GM21825 (cell line): ENCODE measurements around the gene HEXB.

Experiments
- ATAC-seq: cut with Tn5 transposase; IDR thresholded peaks from one replicate; pipeline ENCODE4 v1.9.1; 2021; ENCODE audit warnings: mild to moderate bottlenecking, moderate library complexity; ENCODE audit not compliant: unreplicated experiment

The HEXB gene

DNA sequence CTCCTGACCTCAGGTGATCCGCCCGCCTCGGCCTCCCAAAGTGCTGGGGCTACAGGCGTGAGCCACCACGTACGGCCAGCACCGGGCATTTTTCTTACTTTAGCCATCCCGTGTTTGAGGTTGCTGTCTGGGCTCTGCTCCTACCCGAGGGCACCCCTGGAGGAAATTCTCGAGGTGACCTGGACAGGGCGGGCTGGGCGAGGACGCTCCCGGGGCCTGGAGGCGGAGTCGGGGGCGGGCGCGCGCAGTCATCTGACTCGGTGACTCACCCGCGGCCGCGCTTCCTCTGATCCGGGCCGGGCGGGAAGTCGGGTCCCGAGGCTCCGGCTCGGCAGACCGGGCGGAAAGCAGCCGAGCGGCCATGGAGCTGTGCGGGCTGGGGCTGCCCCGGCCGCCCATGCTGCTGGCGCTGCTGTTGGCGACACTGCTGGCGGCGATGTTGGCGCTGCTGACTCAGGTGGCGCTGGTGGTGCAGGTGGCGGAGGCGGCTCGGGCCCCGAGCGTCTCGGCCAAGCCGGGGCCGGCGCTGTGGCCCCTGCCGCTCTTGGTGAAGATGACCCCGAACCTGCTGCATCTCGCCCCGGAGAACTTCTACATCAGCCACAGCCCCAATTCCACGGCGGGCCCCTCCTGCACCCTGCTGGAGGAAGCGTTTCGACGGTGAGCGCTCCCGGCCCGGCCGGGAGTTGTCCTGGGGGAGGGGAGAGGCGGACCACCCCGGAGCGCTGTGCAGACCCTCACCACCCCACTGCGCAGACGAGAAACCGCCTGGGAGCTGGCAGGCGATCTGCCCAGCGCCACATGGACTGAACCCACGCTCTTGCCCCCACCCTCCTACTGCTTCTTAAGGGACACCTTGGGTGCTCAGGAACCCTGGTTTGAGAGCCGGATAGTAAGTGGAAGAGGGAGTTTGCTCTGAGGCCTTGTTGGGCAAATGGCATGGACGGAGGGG lies at the start of gene HEXB:
HEXB (plus strand) TSS at position 334 of the 952 bp plus-strand sequence; CDS start at position 362, 28 bp downstream.
- peak; percentile 78 for ATAC-seq

DNA sequence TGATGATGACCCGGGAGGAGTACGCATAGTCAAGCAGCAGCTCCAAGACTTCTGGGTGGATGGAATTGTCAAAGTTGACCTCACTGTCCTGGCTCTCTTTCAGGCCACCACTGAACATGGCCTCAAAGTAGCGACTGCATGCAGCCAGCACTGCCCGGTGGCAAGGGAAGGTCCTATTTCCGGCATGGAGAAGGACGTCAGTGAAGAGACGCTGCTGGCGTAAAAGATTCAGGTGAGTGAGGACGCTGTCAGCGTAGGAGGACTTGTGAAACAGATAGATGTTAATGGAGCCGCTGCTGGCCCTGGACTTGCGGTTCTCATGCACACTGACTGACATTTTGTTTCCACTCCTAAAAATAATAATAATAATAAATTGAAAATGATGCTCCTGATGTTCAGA lies 48.9 kb upstream of the HEXB start:
- no peak for ATAC-seq

DNA sequence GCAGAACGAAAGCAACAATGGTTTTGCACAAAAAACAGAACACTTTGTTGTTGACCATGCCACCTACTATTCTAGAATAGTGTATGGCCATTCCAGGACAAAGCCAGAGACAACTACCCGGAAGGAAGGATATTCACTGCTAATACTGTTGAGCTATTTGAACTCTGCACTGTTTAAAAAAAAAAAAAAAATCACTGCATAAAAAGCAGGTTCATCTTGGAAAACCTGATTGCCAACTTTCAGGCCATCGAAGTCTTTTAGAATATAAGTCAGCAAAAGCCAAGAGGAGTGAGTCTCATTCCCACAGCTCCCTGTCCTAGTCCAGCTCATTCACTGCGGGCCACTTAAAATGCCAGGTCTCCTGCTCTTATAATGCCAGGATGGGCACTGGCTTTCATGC lies 48.5 kb upstream of the HEXB start:
- no peak for ATAC-seq

DNA sequence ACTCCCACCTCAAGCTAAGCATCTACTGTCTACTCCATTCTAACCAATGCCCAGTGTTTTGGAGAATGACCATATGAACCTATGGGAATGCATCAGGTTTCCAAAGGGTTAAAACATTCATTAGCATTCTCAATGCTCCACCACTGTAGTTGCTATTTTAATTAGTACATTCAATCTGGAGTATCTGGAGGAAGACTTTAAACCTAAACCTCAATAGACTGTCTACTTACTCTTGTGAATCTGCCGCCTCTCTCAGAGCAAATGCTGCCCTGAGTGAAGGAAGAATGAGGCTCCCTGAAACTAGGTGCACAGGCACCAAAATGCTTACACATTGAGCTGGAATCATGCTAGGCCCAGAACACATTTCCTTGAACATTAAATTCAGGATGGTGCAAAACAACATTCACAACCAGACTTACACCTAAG lies 46.5 kb upstream of the HEXB start:
- ATAC-seq = no peak

DNA sequence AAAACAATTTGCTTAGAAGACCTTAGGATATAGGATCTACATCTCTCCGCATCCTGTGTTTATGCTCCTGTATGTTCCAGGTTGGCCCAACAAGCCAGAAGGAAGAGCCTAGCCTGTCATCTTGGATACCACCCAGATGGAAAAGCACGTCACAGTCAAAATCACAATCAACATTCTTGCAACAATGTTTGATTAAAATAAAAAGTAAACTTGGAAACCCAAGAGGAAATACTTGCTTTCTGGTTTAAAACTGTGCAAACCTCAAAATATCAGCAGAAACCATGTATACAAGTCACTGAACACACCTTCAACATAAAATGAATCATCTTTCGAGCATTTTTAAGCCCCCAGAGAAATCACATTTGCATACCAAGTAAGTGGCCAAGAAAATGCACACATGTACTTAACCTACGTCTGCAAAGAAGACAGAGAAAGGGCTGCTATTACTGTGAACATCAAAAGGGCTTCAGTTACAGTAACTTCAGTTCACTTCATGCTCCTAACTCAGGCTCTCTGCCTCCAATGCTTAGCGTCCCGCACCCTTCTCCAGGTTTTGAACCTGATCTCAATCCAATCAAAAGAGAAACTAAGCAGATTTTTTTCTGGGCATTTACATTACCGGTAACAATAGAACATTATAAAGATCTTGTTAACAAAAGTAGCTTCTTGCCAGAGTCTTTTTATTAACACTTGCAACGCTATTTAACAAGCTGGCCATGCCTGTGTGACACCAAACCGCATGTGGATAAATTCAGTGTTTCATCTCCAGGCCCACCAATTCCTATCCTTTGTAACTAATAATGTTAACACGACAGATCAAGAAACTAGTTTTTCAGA lies 45.8 kb upstream of the HEXB start:
- peak; percentile 32 for ATAC-seq

DNA sequence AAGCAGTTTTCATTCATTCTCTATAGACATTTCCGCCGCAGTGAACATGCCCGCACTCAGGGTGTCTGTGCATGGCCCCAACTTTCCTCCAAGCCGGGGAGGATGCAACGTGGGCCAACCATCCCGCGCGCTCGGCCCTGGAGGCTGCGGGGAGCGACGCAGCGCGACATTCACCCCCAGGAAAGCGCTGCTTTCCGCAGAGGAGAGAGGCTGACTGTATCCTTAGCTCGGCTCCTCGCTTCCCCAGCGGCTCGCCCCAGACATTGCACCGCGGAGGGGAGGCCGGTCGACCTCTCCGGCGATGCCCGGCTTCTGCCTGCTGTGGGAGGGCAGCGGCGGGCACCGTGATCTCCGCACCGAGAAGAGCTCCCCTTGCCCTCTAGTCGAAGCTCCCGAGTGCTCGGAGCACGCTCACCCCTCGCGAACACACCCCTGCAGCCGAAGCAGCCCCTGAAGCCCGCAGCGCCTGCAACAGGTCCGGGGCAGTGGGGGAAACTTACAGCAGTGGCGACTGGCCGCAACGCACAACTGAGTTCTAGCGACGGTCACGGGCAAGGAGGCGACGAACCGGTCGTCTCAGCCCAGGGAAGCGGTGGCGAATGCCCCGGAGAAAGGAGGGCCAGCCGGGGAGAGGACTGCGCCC lies 45.1 kb upstream of the HEXB start:
- ATAC-seq = peak; percentile 13

DNA sequence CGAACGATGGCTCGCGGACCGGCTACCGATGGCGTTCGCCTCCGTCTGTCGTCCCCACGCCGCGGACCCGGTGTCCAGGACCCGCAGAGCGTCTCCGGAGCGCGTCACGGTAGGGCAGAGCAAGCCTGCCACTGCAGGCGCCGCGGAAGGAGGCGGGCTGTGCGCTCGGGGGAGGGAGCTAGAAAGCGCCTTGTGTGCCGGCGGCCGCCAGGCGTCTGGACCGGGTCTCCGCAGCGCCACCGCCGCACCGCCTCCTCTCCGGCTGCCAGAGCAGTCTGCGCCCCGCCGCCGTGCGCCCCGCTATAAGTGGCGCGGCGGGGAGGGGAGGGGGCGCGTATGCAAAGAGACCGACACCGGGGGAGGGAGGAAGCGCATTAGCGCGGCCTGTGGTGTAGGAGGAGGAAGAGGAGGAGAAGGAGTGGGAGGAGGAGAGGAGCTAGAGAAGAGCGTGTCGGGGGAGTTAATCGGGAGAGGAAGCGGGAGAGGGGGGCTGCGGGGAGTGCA lies 44.5 kb upstream of the HEXB start, which contains the start of gene ENC1:
ENC1 (minus strand) TSS at position 279 of the 504 bp plus-strand sequence. CDS start 4,243 bp downstream, outside the sequence.
- ATAC-seq = peak; percentile 65

DNA sequence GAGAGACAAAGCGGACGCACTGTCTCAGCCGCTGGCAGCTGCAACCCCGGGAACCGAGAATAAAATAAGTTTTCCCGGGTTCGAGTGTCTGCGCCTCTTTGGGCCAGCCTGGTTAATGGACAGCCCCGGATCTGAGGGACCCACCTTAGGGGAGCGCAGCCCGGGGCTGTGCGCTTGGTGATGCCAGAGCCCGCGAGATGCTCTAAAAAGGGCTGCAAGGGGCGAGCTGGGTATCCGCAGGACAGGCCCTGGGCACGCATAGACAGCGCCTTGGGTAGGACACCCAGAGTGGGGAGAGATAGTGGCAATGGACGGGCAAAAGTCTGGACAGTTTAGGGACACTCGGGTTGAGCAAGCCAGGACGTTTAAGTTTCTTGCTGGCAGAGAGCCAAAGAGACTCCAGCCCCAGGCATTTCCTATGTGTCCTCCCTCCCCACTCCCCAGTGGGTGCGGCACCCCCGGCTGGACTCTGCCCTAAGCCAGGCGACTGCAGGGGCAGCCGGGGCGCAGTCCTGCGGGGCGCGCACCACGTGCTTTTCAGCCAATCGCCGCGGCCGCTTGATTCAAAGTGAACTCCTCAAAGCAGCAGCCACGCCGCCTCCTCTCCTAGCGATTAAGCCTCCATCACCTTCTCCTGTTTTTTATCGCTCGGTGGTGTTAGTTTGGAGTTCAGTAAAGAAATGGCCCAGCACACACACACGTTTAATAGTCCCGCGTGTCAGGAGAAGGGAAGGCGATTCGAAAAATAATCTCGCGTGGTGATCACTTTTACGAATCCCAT lies 43.9 kb upstream of the HEXB start:
- ATAC-seq = peak; percentile 15

DNA sequence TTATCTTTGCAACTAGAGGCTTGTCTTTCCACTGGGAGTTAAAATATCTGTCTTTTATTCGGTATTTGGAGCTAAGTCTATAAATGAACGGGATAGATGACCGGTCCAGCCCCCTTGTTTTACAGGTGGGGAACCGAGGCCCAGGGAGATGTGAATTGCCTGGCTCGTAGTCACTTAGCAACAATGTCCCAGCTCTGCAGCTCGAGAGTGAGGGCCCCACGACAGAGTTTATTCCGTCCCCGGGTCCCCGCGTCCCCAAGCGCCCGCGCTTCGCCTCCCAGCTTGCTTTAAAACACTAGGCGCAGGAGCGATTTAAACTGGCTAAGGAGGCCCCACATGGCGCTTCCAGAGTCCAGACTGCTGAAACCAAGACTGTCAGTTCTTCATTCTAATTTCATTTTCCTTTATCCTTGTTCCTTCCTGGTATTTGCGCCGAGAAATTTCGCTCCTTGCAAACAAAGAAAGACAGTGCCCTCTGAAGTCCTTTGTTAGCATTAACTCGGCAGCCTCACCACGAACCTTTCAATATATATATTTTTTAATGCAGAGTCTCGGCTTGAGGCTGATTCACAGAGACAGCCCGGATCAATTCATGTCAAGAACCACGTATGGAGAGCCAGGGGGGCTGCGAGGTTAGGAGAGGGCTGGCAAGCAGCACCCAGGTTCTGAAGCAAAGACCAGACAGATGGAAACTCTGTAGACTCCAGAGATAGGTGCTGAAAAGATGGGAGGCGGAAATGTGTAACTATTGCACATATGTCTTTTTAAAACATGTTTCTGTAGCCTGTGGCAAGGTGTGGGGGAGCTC lies 43.1 kb upstream of the HEXB start:
- no peak for ATAC-seq

DNA sequence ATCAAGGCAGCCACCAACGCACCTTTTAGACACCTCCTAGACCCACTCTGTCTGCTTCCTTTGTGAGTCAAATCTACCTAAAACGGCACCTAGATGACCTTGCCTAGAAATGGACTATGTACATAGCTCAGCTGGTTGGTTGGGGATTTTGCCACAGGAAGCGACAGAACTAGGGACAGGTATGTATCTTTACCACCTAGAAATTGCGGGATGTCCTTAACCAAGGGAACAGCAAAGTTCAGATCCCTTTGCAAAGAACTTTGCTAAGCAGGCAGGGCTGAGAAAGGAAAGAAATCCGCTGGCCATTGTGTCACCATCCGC lies 42.5 kb upstream of the HEXB start:
- ATAC-seq = no peak

DNA sequence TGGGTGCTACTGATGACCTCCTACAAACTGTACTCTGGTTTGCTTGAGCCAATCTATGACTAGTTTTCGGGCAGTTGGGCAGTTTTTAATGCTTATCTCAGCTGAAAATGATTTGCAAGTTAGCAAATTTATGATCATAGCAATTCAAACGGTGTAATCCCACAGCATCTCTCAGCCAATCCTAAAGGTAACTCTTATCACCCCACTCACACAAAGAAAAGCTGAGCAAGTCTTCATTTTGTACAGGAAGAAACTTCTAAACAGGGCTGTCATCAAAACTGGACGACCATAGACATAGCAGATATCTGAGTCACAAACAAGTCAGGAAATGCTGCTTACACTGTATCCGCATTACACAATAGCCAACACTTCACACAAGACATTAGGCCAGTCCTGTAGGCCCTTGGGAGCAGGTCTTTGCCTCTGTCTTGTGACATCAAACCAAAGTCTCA lies 41.9 kb upstream of the HEXB start:
- ATAC-seq = no peak

DNA sequence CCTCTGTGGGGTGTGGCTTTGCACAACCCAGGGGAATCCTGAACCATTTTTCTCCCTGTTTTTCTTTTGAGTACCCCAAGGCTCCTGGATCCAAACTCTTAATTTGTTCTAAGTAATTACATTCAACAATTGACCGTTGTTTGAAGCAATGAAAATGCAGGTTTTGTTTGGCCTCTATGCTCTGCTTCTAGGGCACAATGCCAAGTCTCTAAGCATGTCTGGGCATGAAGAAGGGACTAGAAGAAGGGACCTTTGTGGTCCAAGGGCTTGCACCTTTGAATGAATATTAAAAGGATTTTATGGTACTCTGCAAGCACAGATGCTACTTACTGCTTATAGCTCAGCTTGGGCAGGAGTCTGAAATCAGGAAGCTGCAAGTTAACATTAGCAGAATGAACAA lies 37.9 kb upstream of the HEXB start:
- ATAC-seq = no peak

DNA sequence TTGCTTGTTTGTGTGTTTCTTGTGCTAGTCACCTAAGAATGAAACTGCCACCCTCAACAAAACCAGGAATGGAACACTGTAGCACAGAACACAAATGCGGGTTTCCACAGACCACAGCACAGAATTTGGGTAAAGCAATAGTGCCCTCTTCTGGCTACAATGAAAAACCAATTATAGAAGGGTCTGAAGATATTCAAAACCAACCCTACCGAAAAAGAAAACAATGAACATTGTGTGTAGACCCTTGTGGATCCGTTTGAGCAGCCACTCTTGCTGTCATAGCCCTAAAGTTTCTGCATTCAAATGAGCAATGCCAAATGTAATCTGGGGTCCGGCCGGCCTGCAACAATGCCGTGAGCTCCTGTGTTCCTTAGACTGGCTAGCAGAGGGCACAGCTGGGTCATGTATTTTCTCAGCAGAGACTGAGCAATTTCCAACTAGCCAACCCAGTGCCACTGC lies 36.2 kb upstream of the HEXB start:
- peak; percentile 61 for ATAC-seq

DNA sequence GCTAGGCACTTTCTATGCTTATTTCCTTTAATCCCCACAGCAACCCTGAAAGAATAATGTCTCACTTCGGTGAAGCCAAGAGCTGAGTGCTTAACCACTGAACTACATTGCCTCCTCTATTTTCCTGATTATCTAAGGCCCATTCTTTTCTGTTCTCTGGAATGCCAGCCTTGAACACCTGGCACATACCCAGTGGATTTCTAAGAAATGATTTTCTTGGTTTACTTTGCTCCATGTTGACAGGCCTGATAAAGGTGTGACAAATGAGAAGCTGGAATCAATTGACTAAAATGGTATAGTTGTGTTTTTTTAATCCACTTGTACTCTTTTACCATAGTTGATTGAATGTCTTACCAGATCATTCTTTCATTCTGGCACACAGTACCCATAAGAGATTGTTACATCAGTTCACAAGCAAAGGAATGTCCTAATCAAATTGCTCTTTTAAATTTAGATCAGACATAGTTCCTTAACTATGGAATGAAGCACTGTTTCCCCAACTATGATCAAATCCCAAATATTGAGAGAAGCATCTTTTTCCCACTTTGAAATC lies 35.5 kb upstream of the HEXB start:
- ATAC-seq = no peak

DNA sequence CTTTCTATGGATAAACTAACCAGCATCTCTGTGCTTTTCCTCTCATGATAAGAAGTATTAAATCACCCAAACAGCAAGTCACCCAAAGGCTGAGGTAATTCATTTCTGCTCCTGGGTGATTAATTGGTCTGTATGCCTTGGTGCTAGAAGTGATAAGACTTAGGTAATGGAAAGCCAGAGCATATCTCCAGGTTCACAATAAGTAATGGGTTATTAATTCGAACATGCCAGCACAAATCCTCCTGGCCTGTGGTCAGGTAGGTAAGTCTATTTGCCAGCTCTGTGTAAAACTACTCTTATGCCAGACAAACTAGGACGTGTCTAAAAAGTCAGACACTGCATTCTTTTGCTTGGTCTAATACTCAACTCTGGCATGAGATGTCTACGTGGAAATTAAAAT lies 33.3 kb upstream of the HEXB start:
- ATAC-seq = no peak

DNA sequence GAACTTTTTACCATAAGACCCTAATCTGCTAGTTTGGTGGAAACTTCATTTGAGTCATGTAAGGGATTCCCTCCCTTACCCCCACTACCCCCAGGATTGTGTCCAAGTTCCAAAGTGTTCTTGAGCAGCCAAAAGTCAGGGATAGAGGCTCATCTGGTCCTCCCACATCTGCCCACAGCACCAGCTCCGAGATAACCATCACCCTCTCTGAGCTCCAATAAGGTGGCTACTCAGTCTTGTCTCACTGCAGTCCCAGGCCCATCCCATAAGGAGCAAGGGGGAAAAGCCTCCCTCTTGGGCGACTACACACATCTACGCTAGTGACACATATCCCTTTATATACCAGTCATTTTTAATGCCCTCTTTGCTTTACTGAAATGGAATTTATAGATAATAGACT lies 32.5 kb upstream of the HEXB start:
- no peak for ATAC-seq

DNA sequence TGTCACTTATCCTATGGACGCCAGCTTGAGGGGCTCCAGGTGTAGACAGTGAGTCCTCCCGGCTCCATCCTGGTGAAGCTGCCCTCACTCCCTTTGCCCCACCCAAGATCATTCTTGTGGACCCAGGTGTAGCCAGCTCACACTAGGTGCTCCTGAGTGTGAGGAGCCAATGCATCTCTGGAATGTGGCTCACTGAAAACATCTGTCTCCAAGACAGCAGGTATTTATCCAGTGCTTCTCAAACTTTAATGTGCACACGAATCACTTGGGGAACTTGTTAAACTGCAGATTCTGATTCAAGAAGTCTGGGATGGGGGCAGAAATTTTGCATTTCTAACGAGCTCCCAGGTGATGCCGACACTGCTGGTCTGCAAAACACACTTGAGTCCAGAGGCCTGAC lies 31.0 kb upstream of the HEXB start:
- ATAC-seq = no peak

DNA sequence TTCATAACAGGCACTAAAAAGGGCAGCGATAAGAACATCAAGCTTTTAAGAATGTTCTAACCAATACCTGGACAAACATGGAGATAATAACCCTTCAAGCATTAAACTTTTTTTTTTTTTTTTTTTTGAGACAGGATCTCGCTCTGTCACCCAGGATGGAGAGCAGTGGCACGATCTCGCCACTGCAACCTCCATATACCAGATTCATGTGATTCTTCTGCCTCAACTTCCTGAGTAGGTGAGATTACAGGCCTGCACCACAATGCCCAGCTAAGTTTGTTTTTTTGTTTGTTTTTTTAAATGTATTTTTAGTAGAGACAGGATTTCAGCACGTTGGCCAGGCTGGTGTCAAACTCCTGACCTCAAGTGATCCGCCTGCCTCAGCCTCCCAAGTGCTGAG lies 29.8 kb upstream of the HEXB start:
- no peak for ATAC-seq

DNA sequence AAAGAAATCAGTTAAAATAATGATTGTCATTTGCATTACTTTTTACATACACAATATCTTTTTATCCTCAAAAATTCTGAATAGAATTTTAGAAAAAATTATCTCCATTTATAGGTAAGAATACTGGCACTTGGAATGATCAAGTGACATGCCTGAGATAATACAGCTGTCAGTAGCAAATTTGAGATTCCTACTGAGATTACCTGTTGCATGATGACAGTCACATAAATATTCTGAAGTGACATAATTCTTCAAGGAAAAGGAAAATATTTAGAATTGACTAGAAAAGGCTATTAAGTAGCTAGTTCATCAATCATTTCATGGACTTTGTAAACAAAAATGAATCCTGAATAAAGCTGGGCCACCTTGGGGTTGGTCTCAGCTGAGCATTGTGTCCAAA lies 29.3 kb upstream of the HEXB start:
- ATAC-seq = no peak
